IMR-90 (cell line): ENCODE results near the gene ZFR. TPM values are rescaled to one million over a fixed set of nuclear protein-coding genes. Genes with fewer than 3 reads are reported as not detected.
A peak's percentile ranks its signal among the peaks of the same experiment; 100 is the strongest.

Source experiments
- ATAC-seq: fragments of 200-7000 bp; cut with Tn5 transposase; 2 replicates; pipeline ENCODE4 v1.9.1; 2020; ENCODE audit warnings: low read depth, mild to moderate bottlenecking, moderate library complexity
- BruUV-seq: library from RNA; stranded (reverse); fragments of 400-500 nt; replicated peaks from 2 replicates; lab custom pipeline; 2021; lab: Mats Ljungman, UMichigan
- CTCF ChIA-PET: fragments of 300-600 bp; formaldehyde crosslinking; extraction: SDS; loops from one replicate; lab custom pipeline; 2021; ENCODE audit warnings: antibody characterized with exemption; lab: Yijun Ruan, JAX
- POLR2A ChIA-PET: fragments of 300-600 bp; sonication (Branson Sonifier 250); formaldehyde crosslinking; loops from one replicate; lab custom pipeline; 2022; ENCODE audit warnings: antibody characterized with exemption; ENCODE audit not compliant: unreplicated experiment; lab: Charles Lee
- DNase-seq: peaks from one replicate; pipeline ENCODE4 v3.0.0; 2013
- H2AFZ ChIP-seq: replicated peaks from 2 replicates; pipeline ENCODE3; 2013; ENCODE audit warnings: low read length, mild to moderate bottlenecking; ENCODE audit not compliant: poor library complexity
- H2AK5ac ChIP-seq: 2 replicates; pipeline ENCODE4 v1.6.1; 2013; ENCODE audit warnings: low read depth, low read length, inconsistent platforms
- H2AK9ac ChIP-seq: replicated peaks from 2 replicates; pipeline ENCODE3; 2013; ENCODE audit warnings: mild to moderate bottlenecking, low read depth, low read length, moderate library complexity; ENCODE audit not compliant: poor library complexity
- H2BK120ac ChIP-seq: 2 replicates; pipeline ENCODE4 v1.6.1; 2013; ENCODE audit warnings: low read depth, low read length, inconsistent platforms
- H2BK15ac ChIP-seq: 3 replicates; pipeline ENCODE4 v1.6.1; 2013; ENCODE audit warnings: low read depth, low read length, inconsistent platforms
- H2BK20ac ChIP-seq: 2 replicates; pipeline ENCODE4 v1.6.1; 2013; ENCODE audit warnings: low read depth, mild to moderate bottlenecking, inconsistent platforms, low read length, moderate library complexity
- H2BK5ac ChIP-seq: 2 replicates; pipeline ENCODE4 v1.6.1; 2013; ENCODE audit warnings: mild to moderate bottlenecking, low read depth, low read length, inconsistent platforms; ENCODE audit not compliant: poor library complexity, severe bottlenecking
- H3K14ac ChIP-seq: replicated peaks from 2 replicates; pipeline ENCODE4 v1.6.1; 2013; ENCODE audit warnings: low read depth, low read length, inconsistent platforms
- H3K18ac ChIP-seq: 2 replicates; pipeline ENCODE4 v1.6.1; 2013; ENCODE audit warnings: low read depth, low read length, control low read depth
- H3K23ac ChIP-seq: 2 replicates; pipeline ENCODE4 v1.6.1; 2013; ENCODE audit warnings: low read depth, low read length, inconsistent platforms
- H3K27ac ChIP-seq: 2 replicates; pipeline ENCODE4 v1.5.1; 2013; ENCODE audit warnings: mild to moderate bottlenecking, control low read depth, low read length; ENCODE audit not compliant: insufficient read depth
- H3K27me3 ChIP-seq: 2 replicates; pipeline ENCODE4 v1.6.1; 2013; ENCODE audit warnings: low read length; ENCODE audit not compliant: control insufficient read depth, insufficient read depth
- H3K36me3 ChIP-seq: 2 replicates; pipeline ENCODE4 v1.6.1; 2013; ENCODE audit warnings: low read length, mixed read lengths; ENCODE audit not compliant: control insufficient read depth, insufficient read depth
- H3K4ac ChIP-seq: 2 replicates; pipeline ENCODE4 v1.6.1; 2013; ENCODE audit warnings: low read depth, low read length, inconsistent platforms
- H3K4me1 ChIP-seq: 2 replicates; pipeline ENCODE4 v1.6.1; 2013; ENCODE audit warnings: low read length, mixed read lengths; ENCODE audit not compliant: control insufficient read depth, insufficient read depth
- H3K4me2 ChIP-seq: 2 replicates; pipeline ENCODE4 v1.6.1; 2013; ENCODE audit warnings: low read depth, mild to moderate bottlenecking, control low read depth, low read length, moderate library complexity
- H3K4me3 ChIP-seq: 2 replicates; pipeline ENCODE4 v1.5.1; 2013; ENCODE audit warnings: low read depth, mild to moderate bottlenecking, control low read depth, low read length, moderate library complexity; ENCODE audit not compliant: insufficient read depth
- H3K56ac ChIP-seq: 2 replicates; pipeline ENCODE4 v1.6.1; 2013; ENCODE audit warnings: low read length, inconsistent platforms; ENCODE audit not compliant: insufficient read depth; ENCODE audit errors: extremely low read depth
- H3K79me1 ChIP-seq, 2 experiments: 2 replicates each; pipeline ENCODE4 v1.6.1; 2013; ENCODE audit warnings: low read length in 2 of 2, inconsistent platforms in 1 of 2, low read depth in 1 of 2
- H3K9ac ChIP-seq: 2 replicates; pipeline ENCODE4 v1.6.1; 2013; ENCODE audit warnings: low read depth, low read length, control low read depth
- H3K9me1 ChIP-seq: 2 replicates; pipeline ENCODE4 v1.6.1; 2013; ENCODE audit warnings: low read length, inconsistent platforms; ENCODE audit not compliant: insufficient read depth
- H3K9me3 ChIP-seq: 2 replicates; pipeline ENCODE4 v1.6.1; 2013; ENCODE audit warnings: low read length; ENCODE audit not compliant: control insufficient read depth, insufficient read depth
- H4K20me1 ChIP-seq: 2 replicates; pipeline ENCODE4 v1.6.1; 2013; ENCODE audit warnings: low read length, inconsistent platforms; ENCODE audit not compliant: insufficient read depth
- H4K5ac ChIP-seq: 2 replicates; pipeline ENCODE4 v1.6.1; 2013; ENCODE audit warnings: mild to moderate bottlenecking, low read depth, low read length, control low read depth
- H4K8ac ChIP-seq, 2 experiments: 2 replicates each; pipeline ENCODE4 v1.6.1; 2013; ENCODE audit warnings: low read depth in 2 of 2, low read length in 2 of 2, control low read depth in 1 of 2, inconsistent platforms in 1 of 2
- H4K91ac ChIP-seq: 2 replicates; pipeline ENCODE4 v1.6.1; 2013; ENCODE audit warnings: low read depth, low read length, inconsistent platforms; ENCODE audit not compliant: insufficient read depth
- BHLHE40 ChIP-seq: fragments of 150-350 bp; IDR thresholded peaks from 2 replicates; pipeline ENCODE4 v1.6.1; 2016; ENCODE audit warnings: mild to moderate bottlenecking, low read depth, low read length
- CHD1 ChIP-seq: IDR thresholded peaks from 2 replicates; pipeline ENCODE4 v1.6.1; 2012; ENCODE audit warnings: low read depth, low read length, improper control_type of control experiment
- ELK1 ChIP-seq: fragments of 150-350 bp; IDR thresholded peaks from 2 replicates; pipeline ENCODE4 v1.6.1; 2016; ENCODE audit warnings: low read depth, mild to moderate bottlenecking, low read length, moderate library complexity, borderline replicate concordance
- NFE2L2 ChIP-seq: fragments of 150-350 bp; IDR thresholded peaks from 2 replicates; pipeline ENCODE4 v1.6.1; 2016; ENCODE audit warnings: low read depth, mild to moderate bottlenecking, low read length
- POLR2A ChIP-seq: IDR thresholded peaks from 2 replicates; pipeline ENCODE4 v1.6.1; 2012; ENCODE audit warnings: mild to moderate bottlenecking, low read depth, low read length
- RAD21 ChIP-seq: IDR thresholded peaks from 2 replicates; pipeline ENCODE4 v1.6.1; 2012; ENCODE audit warnings: low read length, improper control_type of control experiment
- RFX5 ChIP-seq: IDR thresholded peaks from 2 replicates; pipeline ENCODE4 v1.8.0; 2012; ENCODE audit warnings: low read depth, mild to moderate bottlenecking, low read length, moderate library complexity
- SMC3 ChIP-seq: fragments of 150-350 bp; IDR thresholded peaks from 2 replicates; pipeline ENCODE4 v1.6.1; 2016; ENCODE audit warnings: low read depth, mild to moderate bottlenecking, antibody characterized with exemption, low read length, moderate library complexity
- USF2 ChIP-seq: fragments of 150-350 bp; IDR thresholded peaks from 2 replicates; pipeline ENCODE4 v1.6.1; 2017; ENCODE audit warnings: mild to moderate bottlenecking, antibody characterized with exemption, low read length, low read depth
- WGBS, 2 experiments: methylation state at CpG; one replicate each; pipeline versions ENCODE4 v1.1.5 to v1.1.7; 2013; ENCODE audit warnings: missing lambda C conversion rate in 2 of 2; ENCODE audit not compliant: insufficient read length in 1 of 2; ENCODE audit errors: extremely low coverage in 2 of 2; 5-methylcytosine and 5-hydroxymethylcytosine counted together
- dilution Hi-C: fragments of 300-500 bp; cut with HindIII; formaldehyde crosslinking; loops from one replicate; pipeline ENCODE4 v1.14.3; 2018; ENCODE audit warnings: low sequenced_read_pairs; ENCODE audit not compliant: unreplicated experiment
- in situ Hi-C: fragments of 300-500 bp; cut with MboI; formaldehyde crosslinking; loops from 3 replicates; pipeline ENCODE4 v1.14.3; 2019; ENCODE audit warnings: low sequenced_read_pairs, inconsistent platforms, mixed read lengths
- intact Hi-C: fragments of 100-400 bp; cut with micrococcal nuclease; formaldehyde crosslinking; loops from 2 replicates; pipeline ENCODE4 v1.10.0; 2022
- polyA plus RNA-seq, 3 experiments: library from polyadenylated mRNA; depleted of rRNA; stranded (reverse); fragments of >200 nt; gene quantifications; 2 replicates each; pipeline ENCODE4 v1.2.3, GENCODE V29; 2012; ENCODE audit warnings: low replicate concordance in 1 of 3
- total RNA-seq: library from RNA; depleted of rRNA; stranded (reverse); fragments of >200 nt; gene quantifications from 2 replicates; pipeline ENCODE4 v1.2.3, GENCODE V29; 2012
- TF ChIP-seq, protein P1 (sequence below): conservative IDR thresholded peaks from 2 replicates; pipeline ENCODE4 v1.5.1; 2012; ENCODE audit warnings: mild to moderate bottlenecking, low read depth, low read length, improper control_type of control experiment

ZFR gene
- total and polyA plus RNA-seq, 2 of the 4 experiments (the other 2 are of a cell fraction) = 30.4 to 81.4 TPM

DNA sequence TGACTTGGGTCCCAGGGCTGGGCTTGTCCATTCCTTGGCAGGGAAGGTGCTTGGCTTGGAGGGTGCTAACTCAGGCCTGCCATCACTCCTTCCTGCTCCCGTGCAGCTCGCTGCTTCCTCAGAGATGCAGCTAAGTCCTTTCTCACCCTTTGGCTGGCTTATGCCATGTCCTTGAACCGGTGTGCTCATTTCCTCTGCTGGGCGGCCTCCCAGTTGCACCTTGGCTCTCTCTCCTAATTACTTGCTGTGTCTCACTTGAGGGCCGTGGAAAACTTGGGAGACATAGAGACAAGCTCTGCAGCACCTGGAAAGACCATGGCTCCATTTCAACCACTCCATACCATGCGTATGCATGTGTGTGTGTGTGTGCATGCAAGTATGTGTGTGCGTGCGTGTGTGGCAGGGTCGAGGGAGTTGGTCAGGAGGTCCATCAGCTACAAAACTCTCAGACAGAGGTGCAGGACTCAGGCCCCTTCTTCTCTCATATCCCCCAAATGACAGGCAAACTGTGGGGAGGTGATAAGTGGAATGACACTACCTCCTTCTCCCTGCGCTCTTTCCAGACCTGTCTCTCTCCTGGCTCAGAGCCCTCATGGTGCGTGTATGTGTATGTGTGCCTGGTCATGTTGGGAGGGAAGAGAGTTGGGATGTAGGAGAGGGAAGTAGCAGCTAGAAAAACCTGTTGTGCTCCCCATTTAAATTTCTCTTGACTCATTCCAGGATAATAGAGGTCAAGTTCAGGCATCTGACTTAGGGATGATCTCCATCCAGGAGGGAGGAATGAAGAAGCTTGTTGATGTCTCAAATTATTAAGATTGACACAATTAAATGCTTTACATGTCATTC lies 114.2 kb downstream of the ZFR start (continued):
- no peak for TF ChIP-seq ELK1

GRCh38 chr5:32329395-32329834 lies 115.1 kb downstream of the ZFR start:
- H4K8ac ChIP-seq = no peak overlapping the region
- no peak overlapping the region for H2BK20ac ChIP-seq
- H2AFZ ChIP-seq = peak overlapping the region; percentile 3
- no peaks in the 10 kb centered on the region for H3K36me3 ChIP-seq
- H3K23ac ChIP-seq = no peak overlapping the region
- peaks cover 5% of the 10 kb centered on the region; the same call in 1 of the 2 replicates for H3K4me1 ChIP-seq
- H2AK5ac ChIP-seq = no peak overlapping the region
- H4K91ac ChIP-seq = no peak overlapping the region
- no peak overlapping the region for H3K18ac ChIP-seq
- no peak overlapping the region for H3K27ac ChIP-seq
- ChIA-PET POLR2A (no interaction called here), CTCF (interaction anchor here (0.5 to 1.8 kb wide), 7 partner anchors 10 to 859 kb away, joined by 3 to 25 read pairs (median 3); no protein-coding TSS in a partner anchor)
- dilution Hi-C loops = no loop called here
- H3K4me3 ChIP-seq = no peak overlapping the region
- H3K4ac ChIP-seq = no peak overlapping the region
- H3K27me3 ChIP-seq = no peaks in the 10 kb centered on the region
- H3K9ac ChIP-seq = no peak overlapping the region
- no TSS peak for BruUV-seq
- H4K20me1 ChIP-seq = no peaks in the 10 kb centered on the region
- H2BK5ac ChIP-seq = no peak overlapping the region
- H3K9me1 ChIP-seq = no peaks in the 10 kb centered on the region
- intact Hi-C loops = loop anchor here (1.0 to 5.0 kb wide), 3 partner anchors 97 to 747 kb away; partner anchors contain the start of gene GOLPH3
- in situ Hi-C loops = no loop called here
- WGBS, 2 experiments = 100% methylated on average over 1 of the region's 10 CpGs; no CpG with 5 or more reads in 1 of the 2 experiments
- H2BK15ac ChIP-seq = no peak overlapping the region
- no peak overlapping the region for H2BK120ac ChIP-seq
- H4K5ac ChIP-seq = no peak overlapping the region
- H3K79me1 ChIP-seq = no peaks in the 10 kb centered on the region
- ATAC-seq (peak; percentile 95), DNase-seq (peak; percentile 60)
- H3K56ac ChIP-seq = no peak overlapping the region
- no peaks in the 10 kb centered on the region for H3K9me3 ChIP-seq
- H3K14ac ChIP-seq = no peak overlapping the region
- no peak overlapping the region for H2AK9ac ChIP-seq
- H3K4me2 ChIP-seq = no peak overlapping the region
- TF ChIP-seq RAD21 (peak; percentile 82), USF2 (no peak), SMC3 (peak; percentile 73), NFE2L2 (no peak), CHD1 (no peak), BHLHE40 (no peak), ELK1 (no peak), RFX5 (no peak), POLR2A (no peak)
- TF ChIP-seq, protein P1, sequence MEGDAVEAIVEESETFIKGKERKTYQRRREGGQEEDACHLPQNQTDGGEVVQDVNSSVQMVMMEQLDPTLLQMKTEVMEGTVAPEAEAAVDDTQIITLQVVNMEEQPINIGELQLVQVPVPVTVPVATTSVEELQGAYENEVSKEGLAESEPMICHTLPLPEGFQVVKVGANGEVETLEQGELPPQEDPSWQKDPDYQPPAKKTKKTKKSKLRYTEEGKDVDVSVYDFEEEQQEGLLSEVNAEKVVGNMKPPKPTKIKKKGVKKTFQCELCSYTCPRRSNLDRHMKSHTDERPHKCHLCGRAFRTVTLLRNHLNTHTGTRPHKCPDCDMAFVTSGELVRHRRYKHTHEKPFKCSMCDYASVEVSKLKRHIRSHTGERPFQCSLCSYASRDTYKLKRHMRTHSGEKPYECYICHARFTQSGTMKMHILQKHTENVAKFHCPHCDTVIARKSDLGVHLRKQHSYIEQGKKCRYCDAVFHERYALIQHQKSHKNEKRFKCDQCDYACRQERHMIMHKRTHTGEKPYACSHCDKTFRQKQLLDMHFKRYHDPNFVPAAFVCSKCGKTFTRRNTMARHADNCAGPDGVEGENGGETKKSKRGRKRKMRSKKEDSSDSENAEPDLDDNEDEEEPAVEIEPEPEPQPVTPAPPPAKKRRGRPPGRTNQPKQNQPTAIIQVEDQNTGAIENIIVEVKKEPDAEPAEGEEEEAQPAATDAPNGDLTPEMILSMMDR = peak; percentile 71
